Measurements from ENCODE around the gene TEAD1.

DNA sequence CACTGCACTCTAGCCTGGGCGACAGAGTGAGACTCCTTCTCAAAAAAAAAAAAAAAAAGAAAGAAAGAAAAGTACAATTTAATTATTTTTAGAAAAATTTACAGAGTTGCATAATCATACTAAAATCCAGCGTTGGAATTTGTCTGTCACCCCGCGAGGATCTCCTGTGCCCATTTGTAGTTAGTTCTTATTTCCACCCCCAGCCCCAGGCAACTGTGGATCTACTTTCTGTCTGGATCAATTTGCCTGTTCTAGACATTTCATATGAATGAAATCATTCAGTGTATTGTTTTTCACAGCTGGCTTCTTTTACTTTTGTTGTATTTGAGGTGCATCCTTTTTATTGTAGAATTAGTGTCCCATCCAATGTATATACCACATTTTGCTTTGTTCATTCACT is 232.3 kb downstream of the TEAD1 start:
- TF ChIP-seq, protein P1, sequence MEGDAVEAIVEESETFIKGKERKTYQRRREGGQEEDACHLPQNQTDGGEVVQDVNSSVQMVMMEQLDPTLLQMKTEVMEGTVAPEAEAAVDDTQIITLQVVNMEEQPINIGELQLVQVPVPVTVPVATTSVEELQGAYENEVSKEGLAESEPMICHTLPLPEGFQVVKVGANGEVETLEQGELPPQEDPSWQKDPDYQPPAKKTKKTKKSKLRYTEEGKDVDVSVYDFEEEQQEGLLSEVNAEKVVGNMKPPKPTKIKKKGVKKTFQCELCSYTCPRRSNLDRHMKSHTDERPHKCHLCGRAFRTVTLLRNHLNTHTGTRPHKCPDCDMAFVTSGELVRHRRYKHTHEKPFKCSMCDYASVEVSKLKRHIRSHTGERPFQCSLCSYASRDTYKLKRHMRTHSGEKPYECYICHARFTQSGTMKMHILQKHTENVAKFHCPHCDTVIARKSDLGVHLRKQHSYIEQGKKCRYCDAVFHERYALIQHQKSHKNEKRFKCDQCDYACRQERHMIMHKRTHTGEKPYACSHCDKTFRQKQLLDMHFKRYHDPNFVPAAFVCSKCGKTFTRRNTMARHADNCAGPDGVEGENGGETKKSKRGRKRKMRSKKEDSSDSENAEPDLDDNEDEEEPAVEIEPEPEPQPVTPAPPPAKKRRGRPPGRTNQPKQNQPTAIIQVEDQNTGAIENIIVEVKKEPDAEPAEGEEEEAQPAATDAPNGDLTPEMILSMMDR (IDR thresholded peaks at IDR 0.05), result no peak
- no peak for TF ChIP-seq POLR2A (IDR thresholded peaks at IDR 0.05)
